ENCODE results near the gene GPR107.

The GPR107 gene

DNA sequence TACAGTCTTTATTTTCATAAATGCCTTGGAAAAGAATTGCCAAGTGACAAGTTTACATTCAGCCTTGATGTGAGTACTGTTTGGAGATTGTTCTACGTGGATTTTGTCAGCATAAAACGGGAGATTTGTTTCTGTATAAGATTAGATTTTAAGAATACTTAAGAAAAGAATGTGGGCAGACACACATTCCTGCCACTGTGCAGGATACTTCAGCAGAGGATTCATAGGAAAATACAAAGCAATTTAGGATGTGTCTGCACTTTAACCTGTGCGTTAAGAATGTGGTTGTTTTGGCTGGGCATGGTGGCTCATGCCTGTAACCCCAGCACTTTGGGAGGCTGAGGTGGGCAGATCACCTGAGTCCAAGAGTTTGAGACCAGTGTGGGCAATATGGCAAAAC lies 37.2 kb downstream of the GPR107 start:
- no peak for ATAC-seq
- TF ChIP-seq, protein P1, sequence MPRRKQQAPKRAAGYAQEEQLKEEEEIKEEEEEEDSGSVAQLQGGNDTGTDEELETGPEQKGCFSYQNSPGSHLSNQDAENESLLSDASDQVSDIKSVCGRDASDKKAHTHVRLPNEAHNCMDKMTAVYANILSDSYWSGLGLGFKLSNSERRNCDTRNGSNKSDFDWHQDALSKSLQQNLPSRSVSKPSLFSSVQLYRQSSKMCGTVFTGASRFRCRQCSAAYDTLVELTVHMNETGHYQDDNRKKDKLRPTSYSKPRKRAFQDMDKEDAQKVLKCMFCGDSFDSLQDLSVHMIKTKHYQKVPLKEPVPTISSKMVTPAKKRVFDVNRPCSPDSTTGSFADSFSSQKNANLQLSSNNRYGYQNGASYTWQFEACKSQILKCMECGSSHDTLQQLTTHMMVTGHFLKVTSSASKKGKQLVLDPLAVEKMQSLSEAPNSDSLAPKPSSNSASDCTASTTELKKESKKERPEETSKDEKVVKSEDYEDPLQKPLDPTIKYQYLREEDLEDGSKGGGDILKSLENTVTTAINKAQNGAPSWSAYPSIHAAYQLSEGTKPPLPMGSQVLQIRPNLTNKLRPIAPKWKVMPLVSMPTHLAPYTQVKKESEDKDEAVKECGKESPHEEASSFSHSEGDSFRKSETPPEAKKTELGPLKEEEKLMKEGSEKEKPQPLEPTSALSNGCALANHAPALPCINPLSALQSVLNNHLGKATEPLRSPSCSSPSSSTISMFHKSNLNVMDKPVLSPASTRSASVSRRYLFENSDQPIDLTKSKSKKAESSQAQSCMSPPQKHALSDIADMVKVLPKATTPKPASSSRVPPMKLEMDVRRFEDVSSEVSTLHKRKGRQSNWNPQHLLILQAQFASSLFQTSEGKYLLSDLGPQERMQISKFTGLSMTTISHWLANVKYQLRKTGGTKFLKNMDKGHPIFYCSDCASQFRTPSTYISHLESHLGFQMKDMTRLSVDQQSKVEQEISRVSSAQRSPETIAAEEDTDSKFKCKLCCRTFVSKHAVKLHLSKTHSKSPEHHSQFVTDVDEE (CRISPR knock-in tag; IDR thresholded peaks at IDR 0.05) = no peak
- TF ChIP-seq SNAI2 (CRISPR knock-in tag; IDR thresholded peaks at IDR 0.05) (no peak), POU6F1 (CRISPR knock-in tag; IDR thresholded peaks at IDR 0.05; ENCODE audit: borderline replicate concordance, low read depth) (no peak), TCF4 (CRISPR knock-in tag; IDR thresholded peaks at IDR 0.05; ENCODE audit: borderline replicate concordance) (no peak), ESRRG (CRISPR knock-in tag; IDR thresholded peaks at IDR 0.05) (no peak), CSRNP3 (CRISPR knock-in tag; IDR thresholded peaks at IDR 0.05) (no peak), TOX (CRISPR knock-in tag; IDR thresholded peaks at IDR 0.05; ENCODE audit: borderline replicate concordance) (no peak), ARNTL (CRISPR knock-in tag; IDR thresholded peaks at IDR 0.05; ENCODE audit: borderline replicate concordance, low read depth) (no peak), GLIS3 (CRISPR knock-in tag; IDR thresholded peaks at IDR 0.05) (no peak), ISL1 (CRISPR knock-in tag; IDR thresholded peaks at IDR 0.05) (no peak), PPARA (CRISPR knock-in tag; IDR thresholded peaks at IDR 0.05; ENCODE audit: borderline replicate concordance) (no peak), ZNF565 (CRISPR knock-in tag; conservative IDR thresholded peaks at IDR 0.05; ENCODE audit: low read depth) (no peak), BACH2 (CRISPR knock-in tag; IDR thresholded peaks at IDR 0.05; ENCODE audit: borderline replicate concordance) (no peak), CSDC2 (CRISPR knock-in tag; IDR thresholded peaks at IDR 0.05) (no peak), ZNF70 (CRISPR knock-in tag; IDR thresholded peaks at IDR 0.05) (no peak)
- TF ChIP-seq, protein P2, sequence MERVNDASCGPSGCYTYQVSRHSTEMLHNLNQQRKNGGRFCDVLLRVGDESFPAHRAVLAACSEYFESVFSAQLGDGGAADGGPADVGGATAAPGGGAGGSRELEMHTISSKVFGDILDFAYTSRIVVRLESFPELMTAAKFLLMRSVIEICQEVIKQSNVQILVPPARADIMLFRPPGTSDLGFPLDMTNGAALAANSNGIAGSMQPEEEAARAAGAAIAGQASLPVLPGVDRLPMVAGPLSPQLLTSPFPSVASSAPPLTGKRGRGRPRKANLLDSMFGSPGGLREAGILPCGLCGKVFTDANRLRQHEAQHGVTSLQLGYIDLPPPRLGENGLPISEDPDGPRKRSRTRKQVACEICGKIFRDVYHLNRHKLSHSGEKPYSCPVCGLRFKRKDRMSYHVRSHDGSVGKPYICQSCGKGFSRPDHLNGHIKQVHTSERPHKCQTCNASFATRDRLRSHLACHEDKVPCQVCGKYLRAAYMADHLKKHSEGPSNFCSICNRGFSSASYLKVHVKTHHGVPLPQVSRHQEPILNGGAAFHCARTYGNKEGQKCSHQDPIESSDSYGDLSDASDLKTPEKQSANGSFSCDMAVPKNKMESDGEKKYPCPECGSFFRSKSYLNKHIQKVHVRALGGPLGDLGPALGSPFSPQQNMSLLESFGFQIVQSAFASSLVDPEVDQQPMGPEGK (CRISPR knock-in tag; IDR thresholded peaks at IDR 0.05; ENCODE audit: borderline replicate concordance) = no peak

DNA sequence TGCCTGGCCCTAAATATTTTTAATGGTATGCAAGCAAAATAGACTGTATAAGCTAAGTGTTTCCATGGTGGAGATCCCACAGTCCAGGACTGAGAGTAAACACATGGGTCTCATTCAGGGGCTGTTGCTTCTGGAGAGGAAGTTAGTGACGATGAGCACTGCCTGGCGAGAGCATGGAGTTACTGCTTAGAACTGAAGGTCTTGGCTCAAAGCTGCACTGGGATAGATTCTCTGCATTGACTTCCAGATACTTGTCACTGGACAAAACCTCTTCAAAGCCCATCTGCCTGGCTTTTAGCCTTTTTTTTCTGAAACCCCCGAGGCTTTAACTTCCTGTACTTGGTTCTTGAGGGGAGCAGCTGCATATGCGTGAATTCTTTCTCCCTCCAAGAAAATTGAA lies 39.2 kb downstream of the GPR107 start:
- no peak for ATAC-seq
- TF ChIP-seq RARB (CRISPR knock-in tag; IDR thresholded peaks at IDR 0.05) (no peak), CSRNP3 (CRISPR knock-in tag; IDR thresholded peaks at IDR 0.05) (no peak), ZNF70 (CRISPR knock-in tag; IDR thresholded peaks at IDR 0.05) (no peak), CSDC2 (CRISPR knock-in tag; IDR thresholded peaks at IDR 0.05) (no peak), BACH2 (CRISPR knock-in tag; IDR thresholded peaks at IDR 0.05; ENCODE audit: borderline replicate concordance) (no peak), ARNTL (CRISPR knock-in tag; IDR thresholded peaks at IDR 0.05; ENCODE audit: borderline replicate concordance, low read depth) (no peak), ZFP30 (CRISPR knock-in tag; IDR thresholded peaks at IDR 0.05) (no peak), POU6F1 (CRISPR knock-in tag; IDR thresholded peaks at IDR 0.05; ENCODE audit: borderline replicate concordance, low read depth) (no peak), PPARA (CRISPR knock-in tag; IDR thresholded peaks at IDR 0.05; ENCODE audit: borderline replicate concordance) (no peak), TOX (CRISPR knock-in tag; IDR thresholded peaks at IDR 0.05; ENCODE audit: borderline replicate concordance) (no peak), GLIS3 (CRISPR knock-in tag; IDR thresholded peaks at IDR 0.05) (no peak), ZNF8 (CRISPR knock-in tag; IDR thresholded peaks at IDR 0.05) (no peak), ESRRG (CRISPR knock-in tag; IDR thresholded peaks at IDR 0.05) (no peak), ZNF565 (CRISPR knock-in tag; conservative IDR thresholded peaks at IDR 0.05; ENCODE audit: low read depth) (no peak)
- TF ChIP-seq, protein P2 (CRISPR knock-in tag; IDR thresholded peaks at IDR 0.05; ENCODE audit: borderline replicate concordance) = no peak
